Keratinocyte (primary cell): ENCODE results near the gene ECE2.

Source experiments
- EZH2 ChIP-seq: IDR thresholded peaks from one replicate; pipeline ENCODE4 v1.6.1; 2012; ENCODE audit warnings: inconsistent platforms, mild to moderate bottlenecking, low read length, moderate library complexity
- TF ChIP-seq, protein P1 (sequence below), 3 experiments: IDR thresholded peaks in 1 of 3; conservative IDR thresholded peaks in 1 of 3; optimal IDR thresholded peaks in 1 of 3; 2 replicates in 2 of 3; 3 replicates in 1 of 3; pipeline versions ENCODE3 to v1.5.1; 2011; ENCODE audit warnings: low read length in 3 of 3, mild to moderate bottlenecking in 3 of 3, moderate library complexity in 2 of 3, control low read depth in 1 of 3, inconsistent platforms in 1 of 3; ENCODE audit not compliant: insufficient read depth in 2 of 3; ENCODE audit errors: extremely low read depth in 1 of 3

DNA sequence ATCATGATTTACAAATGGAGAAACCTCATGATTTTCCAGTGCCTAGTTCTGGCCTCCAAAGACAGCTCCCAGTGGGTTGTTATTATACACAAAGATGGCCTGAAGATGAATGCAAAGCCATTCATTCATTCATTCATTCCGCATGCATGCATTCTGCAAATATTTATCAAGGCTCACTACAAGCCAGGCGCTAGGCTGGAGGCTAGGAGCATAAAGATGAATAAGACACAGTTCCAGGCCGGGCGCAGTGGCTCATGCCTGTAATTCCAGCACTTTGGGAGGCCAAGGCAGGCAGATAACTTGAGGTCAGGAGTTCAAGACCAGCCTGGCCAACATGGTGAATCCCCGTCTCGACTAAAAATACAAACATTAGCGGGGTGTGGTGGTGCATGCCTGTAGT lies 20.8 kb downstream of the ECE2 start:
- TF ChIP-seq, protein P1, sequence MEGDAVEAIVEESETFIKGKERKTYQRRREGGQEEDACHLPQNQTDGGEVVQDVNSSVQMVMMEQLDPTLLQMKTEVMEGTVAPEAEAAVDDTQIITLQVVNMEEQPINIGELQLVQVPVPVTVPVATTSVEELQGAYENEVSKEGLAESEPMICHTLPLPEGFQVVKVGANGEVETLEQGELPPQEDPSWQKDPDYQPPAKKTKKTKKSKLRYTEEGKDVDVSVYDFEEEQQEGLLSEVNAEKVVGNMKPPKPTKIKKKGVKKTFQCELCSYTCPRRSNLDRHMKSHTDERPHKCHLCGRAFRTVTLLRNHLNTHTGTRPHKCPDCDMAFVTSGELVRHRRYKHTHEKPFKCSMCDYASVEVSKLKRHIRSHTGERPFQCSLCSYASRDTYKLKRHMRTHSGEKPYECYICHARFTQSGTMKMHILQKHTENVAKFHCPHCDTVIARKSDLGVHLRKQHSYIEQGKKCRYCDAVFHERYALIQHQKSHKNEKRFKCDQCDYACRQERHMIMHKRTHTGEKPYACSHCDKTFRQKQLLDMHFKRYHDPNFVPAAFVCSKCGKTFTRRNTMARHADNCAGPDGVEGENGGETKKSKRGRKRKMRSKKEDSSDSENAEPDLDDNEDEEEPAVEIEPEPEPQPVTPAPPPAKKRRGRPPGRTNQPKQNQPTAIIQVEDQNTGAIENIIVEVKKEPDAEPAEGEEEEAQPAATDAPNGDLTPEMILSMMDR (optimal IDR thresholded peaks at IDR 0.05 in 1 of 3, IDR thresholded peaks at IDR 0.05 in 1 of 3, conservative IDR thresholded peaks at IDR 0.05 in 1 of 3; ENCODE audit: extremely low read depth in 1 of 3, insufficient read depth in 2 of 3, low read length in 3 of 3): no peak
- no peak for TF ChIP-seq EZH2
